Testis (tissue), 3 donors: ENCODE measurements around the gene UNC13C. TPM values are rescaled to one million over a fixed set of nuclear protein-coding genes. Genes with fewer than 3 reads are reported as not detected.

ENCODE experiments used
- DNase-seq: peaks from one replicate; pipeline ENCODE4 v3.0.0-alpha.2; 2019
- H3K27ac ChIP-seq, 2 donors: fragments of 200-600 bp; sonication (generic); one replicate each; pipeline ENCODE4 v1.5.1; 2019
- H3K27me3 ChIP-seq: fragments of 200-600 bp; sonication (generic); one replicate; pipeline ENCODE4 v1.5.1; 2019
- H3K36me3 ChIP-seq: fragments of 200-600 bp; sonication (generic); one replicate; pipeline ENCODE4 v1.5.1; 2017; ENCODE audit warnings: low read depth; ENCODE audit errors: missing control alignments
- H3K4me1 ChIP-seq: fragments of 200-600 bp; sonication (generic); one replicate; pipeline ENCODE4 v1.5.1; 2019
- H3K4me3 ChIP-seq, 2 donors: fragments of 200-600 bp; sonication (generic); one replicate each; pipeline ENCODE4 v1.5.1; 2017 to 2019
- H3K9me3 ChIP-seq: fragments of 200-600 bp; sonication (generic); one replicate; pipeline ENCODE4 v1.5.1; 2017
- POLR2A ChIP-seq: fragments of 450-650 bp; IDR thresholded peaks from one replicate; pipeline ENCODE4 v1.6.1; 2017; ENCODE audit warnings: antibody characterized with exemption, mild to moderate bottlenecking, moderate library complexity
- WGBS, 2 donors: methylation state at CpG; one replicate each; pipeline ENCODE4 v1.1.5; 2018; 5-methylcytosine and 5-hydroxymethylcytosine counted together
- intact Hi-C: fragments of 100-400 bp; cut with DNase I; formaldehyde crosslinking; loops from one replicate; pipeline ENCODE4 v1.15.1; 2023; ENCODE audit warnings: low total_unique reads
- polyA plus RNA-seq: library from polyadenylated mRNA; stranded (reverse); fragments of 350-450 nt; fragmentation: Illumina TruSeq; extraction: RNeasy Lipid Tissue Mini Kit (QIAGEN cat#74804); gene quantifications from one replicate; pipeline ENCODE4 v1.2.3, GENCODE V29; 2014; ENCODE audit warnings: low read depth, low replicate concordance; ENCODE audit not compliant: insufficient read depth
- total RNA-seq, 2 donors: library from RNA; depleted of rRNA; stranded (reverse); fragments of >200 nt; gene quantifications; one replicate each; pipeline ENCODE4 v1.2.3, GENCODE V29; 2016
- TF ChIP-seq, protein P1 (sequence below), 3 experiments: fragments of 450-650 bp in 2 of 3; fragments of 200-600 bp in 1 of 3; sonication (generic) in 1 of 3; IDR thresholded peaks; one replicate each; pipeline ENCODE4 v1.5.1; 2016 to 2019; ENCODE audit warnings: antibody characterized with exemption in 3 of 3, mild to moderate bottlenecking in 2 of 3, moderate library complexity in 1 of 3

UNC13C gene
- total and polyA plus RNA-seq, 3 donors from 2014 or later, result 6.1 to 24.7 (median 8.8) TPM

DNA sequence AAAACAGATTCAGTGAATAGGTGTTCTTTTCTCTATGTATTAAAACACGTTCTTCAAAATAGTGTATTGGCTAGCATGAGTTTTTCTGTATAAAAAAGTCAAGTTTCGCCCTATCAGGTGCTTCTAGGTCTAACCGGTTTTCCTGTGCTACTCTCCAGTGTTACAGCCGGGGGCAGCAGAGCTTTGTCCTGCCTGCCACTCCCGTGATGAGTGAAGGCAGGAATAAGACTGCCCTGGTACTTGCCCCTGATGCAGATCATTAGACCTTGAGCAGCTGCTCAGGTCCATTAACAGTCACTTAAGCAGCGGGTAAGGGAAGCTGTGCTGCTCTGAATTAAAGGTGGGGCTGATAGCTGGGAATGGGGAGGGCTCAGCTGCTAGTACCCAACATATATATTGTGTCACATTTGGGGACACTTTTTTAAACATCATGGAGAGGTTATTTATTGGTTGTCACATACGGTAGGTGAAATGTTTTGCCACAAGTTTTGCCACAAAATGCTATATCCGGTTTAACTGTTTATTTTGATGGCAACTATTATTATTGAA, 1.3 kb upstream of the UNC13C start:
- Histone ChIP-seq H3K4me1 (no peaks in the 10 kb centered on the region), H3K27me3 (no peaks in the 10 kb centered on the region), H3K9me3 (no peaks in the 10 kb centered on the region), H3K27ac (no peak overlapping the region), H3K36me3 (no peaks in the 10 kb centered on the region), H3K4me3 (no peak overlapping the region)
- TF ChIP-seq, protein P1, sequence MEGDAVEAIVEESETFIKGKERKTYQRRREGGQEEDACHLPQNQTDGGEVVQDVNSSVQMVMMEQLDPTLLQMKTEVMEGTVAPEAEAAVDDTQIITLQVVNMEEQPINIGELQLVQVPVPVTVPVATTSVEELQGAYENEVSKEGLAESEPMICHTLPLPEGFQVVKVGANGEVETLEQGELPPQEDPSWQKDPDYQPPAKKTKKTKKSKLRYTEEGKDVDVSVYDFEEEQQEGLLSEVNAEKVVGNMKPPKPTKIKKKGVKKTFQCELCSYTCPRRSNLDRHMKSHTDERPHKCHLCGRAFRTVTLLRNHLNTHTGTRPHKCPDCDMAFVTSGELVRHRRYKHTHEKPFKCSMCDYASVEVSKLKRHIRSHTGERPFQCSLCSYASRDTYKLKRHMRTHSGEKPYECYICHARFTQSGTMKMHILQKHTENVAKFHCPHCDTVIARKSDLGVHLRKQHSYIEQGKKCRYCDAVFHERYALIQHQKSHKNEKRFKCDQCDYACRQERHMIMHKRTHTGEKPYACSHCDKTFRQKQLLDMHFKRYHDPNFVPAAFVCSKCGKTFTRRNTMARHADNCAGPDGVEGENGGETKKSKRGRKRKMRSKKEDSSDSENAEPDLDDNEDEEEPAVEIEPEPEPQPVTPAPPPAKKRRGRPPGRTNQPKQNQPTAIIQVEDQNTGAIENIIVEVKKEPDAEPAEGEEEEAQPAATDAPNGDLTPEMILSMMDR (IDR thresholded peaks at IDR 0.05), result peak in 1 of 3 experiments; percentile 12
- no peak for TF ChIP-seq POLR2A
- WGBS, 2 donors, result 54 to 61% methylated on average over 8 of the region's 8 CpGs
- intact Hi-C loops, result no loop called here
- DNase-seq, result peak; percentile 40

DNA sequence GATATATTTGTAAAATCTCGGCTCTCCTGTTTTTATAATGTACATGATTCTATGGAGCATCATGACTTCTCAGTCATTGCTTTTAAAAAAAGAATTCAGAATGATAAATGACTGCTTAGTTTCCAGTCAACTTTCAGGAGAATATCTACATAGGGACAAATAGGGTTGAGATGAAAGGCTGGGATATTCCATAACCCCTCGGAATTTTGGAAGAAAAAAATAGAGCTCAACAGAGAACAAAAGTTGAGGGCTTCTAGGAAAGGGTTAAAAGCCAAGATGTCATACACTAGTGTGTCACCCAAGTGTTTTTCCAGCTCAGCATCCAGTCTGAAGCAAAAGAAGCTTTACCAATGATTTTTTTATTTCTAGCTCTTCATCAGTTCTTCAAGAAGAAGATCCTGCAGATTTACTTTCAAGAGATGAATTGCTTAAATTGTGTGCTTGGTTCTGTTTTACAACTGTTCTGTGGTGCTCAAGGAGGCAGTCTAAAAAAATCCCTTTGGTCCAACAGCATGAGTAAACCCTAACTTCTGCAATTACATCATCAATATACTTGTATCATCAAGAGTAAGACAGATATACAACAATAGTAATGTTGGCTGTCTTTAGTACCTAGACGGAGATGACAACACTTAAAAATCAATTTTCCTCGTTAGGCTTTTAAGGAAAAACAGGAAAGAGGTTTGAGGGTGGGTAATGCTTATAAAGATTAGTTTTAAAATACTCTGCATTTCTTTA, 979 bp downstream of the UNC13C start:
- 52 to 68% methylated on average over 4 of the region's 4 CpGs for WGBS, 2 donors
- no peak for TF ChIP-seq POLR2A
- TF ChIP-seq, protein P1 (IDR thresholded peaks at IDR 0.05), result no peak
- Histone ChIP-seq H3K36me3 (no peaks in the 10 kb centered on the region), H3K9me3 (no peaks in the 10 kb centered on the region), H3K4me1 (no peaks in the 10 kb centered on the region), H3K4me3 (peak overlapping the region in 1 of 2 donors; percentile 40), H3K27me3 (no peaks in the 10 kb centered on the region), H3K27ac (no peak overlapping the region)
- intact Hi-C loops, result no loop called here
- no peak for DNase-seq

DNA sequence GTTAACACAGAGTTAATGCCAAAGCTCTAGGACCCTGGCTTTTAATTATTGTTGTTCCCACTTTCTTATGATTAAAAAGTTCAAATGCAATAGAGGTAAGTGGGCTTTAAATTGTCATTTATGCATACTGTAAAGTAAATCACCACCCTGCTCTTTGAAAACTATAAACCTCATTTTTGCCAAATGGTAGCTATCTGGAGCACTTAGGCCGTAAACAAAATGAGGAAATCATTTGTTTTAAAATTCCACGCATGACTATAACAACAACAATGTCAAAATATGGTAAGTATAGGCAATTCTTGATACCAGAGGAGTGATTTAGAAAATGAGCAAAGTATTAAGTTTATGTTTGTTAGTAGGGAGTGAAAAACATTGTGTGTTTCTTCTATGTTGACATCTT, 1.8 kb downstream of the UNC13C start:
- Histone ChIP-seq H3K27ac (no peak overlapping the region), H3K36me3 (no peaks in the 10 kb centered on the region), H3K27me3 (no peaks in the 10 kb centered on the region), H3K4me1 (no peaks in the 10 kb centered on the region), H3K9me3 (no peaks in the 10 kb centered on the region), H3K4me3 (no peak overlapping the region)
- 79 to 97% methylated on average over 2 of the region's 2 CpGs for WGBS, 2 donors
- DNase-seq, result no peak
- TF ChIP-seq POLR2A, result no peak
- TF ChIP-seq, protein P1 (IDR thresholded peaks at IDR 0.05), result no peak
- intact Hi-C loops, result no loop called here

- TF ChIP-seq, protein P1 (IDR thresholded peaks at IDR 0.05), result no peak
- no peak for TF ChIP-seq POLR2A
- Histone ChIP-seq H3K27me3 (no peaks in the 10 kb centered on the region), H3K36me3 (no peaks in the 10 kb centered on the region), H3K9me3 (no peaks in the 10 kb centered on the region), H3K27ac (no peak overlapping the region), H3K4me3 (no peak overlapping the region), H3K4me1 (no peaks in the 10 kb centered on the region)
- DNase-seq, result no peak
- WGBS, 2 donors, result 68% methylated on average over 4 of the region's 4 CpGs
- intact Hi-C loops, result no loop called here
These were observed 3.9 kb downstream of the UNC13C start for GRCh38 chr15:53982071-53982680.
